GM04503 (cell line): ENCODE data around the gene EPB41L4A.

Experiments used
- DNase-seq: peaks from one replicate; pipeline ENCODE4 v3.0.0-alpha.2; 2012; ENCODE audit warnings: low read depth

EPB41L4A gene

DNA sequence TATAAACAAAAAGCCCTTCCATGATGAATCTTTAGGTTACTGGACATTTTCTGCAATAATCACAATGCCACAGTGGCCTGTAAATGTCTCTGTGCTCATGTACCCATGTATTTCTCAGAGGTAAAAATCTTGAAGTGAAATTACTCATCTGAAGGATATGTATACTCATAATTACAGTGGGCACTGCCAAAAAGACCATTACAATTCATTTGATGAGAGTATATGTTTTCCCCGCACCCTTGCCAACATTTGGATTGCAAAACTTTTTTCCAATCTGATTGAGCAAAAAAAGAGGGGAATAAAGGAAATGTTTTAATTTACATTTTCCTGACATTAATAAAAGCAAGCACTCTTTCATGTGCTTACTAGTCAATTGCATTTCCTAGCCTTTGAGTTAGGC lies 110.5 kb downstream of the EPB41L4A start:
- DNase-seq, result no peak

DNA sequence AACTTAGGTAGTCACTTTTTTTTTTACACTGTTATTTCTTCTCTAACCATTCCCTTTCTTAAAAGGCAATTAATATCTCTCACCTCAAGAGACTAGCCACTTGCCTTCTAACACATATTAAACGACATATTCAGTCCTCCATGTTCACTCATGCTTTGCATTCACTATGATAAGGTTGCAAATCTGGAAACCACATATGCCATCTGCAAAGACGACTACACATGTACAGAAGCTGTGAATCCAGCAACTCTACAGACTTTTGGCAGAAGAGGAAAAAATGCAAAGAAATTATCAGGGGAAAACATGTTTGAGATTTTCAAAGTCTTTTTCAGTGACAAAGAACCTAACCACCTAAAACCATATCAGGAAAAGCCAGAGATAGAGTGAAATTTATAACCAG lies 112.1 kb downstream of the EPB41L4A start:
- no peak for DNase-seq

DNA sequence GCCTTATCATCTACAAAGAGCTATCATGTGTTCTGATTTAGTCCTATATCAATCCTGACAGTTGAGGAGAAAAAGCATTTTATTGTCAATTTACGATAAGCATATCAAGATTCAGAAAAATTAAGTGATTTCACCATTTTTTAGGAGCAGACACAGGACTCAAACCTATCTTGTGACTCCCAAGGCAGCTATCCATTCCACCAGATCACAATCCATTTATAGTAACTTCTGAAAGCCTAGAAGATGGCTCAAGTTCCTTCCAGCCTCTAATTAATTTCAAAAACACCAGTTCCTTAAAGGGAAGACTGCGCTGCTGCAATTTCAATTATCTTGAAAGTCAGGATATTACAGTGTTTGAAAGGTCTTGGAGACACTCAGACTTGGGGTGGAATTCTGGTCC lies 114.3 kb downstream of the EPB41L4A start:
- no peak for DNase-seq

DNA sequence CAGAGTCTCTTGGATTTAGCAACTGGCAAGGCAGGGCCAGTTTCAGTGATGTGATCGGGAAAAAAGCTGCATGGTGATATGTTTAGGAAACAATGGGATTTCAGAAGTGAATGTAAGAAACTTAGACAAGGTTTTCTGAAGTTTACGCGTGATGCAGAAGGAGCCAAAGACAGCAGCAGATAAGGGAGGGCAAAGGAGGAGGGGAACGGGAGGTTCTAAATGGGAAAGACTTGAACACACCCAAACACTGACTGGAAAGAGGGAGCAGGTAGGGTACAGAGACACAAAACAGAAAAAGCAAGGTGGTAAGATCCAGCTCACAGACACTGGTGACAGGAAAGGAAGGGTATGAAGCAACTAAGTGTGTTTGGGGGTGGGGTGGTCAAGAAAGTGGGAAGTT lies 115.4 kb downstream of the EPB41L4A start:
- DNase-seq, result no peak

DNA sequence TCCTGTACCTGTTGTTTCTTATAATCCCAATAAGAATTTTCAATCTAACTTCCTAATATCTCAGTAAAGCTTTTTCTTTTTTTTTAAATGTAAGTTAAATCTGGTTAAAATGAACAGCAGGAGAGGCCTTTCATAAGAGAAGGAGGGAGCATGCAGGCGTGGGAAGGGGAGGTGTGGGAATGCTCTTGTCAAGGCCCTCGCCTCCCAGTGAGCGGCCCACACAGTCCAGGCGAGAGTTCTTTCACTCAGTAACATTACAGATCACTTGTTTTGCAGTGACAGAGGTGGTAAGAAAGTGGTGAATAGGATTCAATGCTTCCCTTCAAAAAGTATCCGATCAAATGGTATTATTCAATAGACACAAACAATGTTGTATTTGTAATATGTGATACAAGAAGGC lies 125.0 kb downstream of the EPB41L4A start:
- no peak for DNase-seq

DNA sequence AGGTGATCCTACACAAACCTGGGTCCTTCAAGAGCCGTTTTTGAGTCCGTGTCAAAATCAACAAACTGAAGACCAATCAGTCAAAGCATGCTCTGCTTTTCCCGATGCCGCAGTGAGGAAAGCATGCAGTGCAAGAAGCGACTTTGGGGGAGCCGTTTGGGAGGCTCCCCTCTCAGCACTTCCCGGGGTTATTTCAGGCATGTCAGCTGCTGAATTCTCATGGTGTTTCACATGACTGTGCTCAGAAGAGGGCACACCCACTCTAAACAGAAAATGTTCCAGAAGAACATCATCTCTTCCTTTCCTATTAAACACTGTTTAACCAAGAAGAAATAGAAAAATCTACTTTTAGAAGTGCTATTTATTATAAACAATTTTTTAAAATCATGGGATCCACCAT lies 125.5 kb downstream of the EPB41L4A start:
- no peak for DNase-seq

DNA sequence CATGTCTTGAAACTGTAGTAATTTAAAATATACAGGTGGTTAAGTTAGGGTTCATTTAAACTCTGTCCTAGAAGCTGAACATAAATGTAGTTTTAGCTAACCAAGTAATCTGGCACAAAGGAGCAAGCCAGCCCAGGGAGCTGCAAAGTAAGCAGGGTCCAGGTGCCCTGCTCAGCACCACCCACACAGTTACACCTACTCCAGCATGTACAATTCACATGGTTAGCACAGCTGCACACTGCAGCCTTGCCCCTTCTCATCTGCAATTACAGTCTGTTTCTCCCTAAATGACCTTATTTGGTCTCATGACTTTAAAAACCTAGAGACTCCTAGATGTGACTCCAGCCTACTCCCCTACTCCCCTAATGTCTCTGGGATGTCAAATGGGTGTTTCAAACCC lies 128.4 kb downstream of the EPB41L4A start:
- no peak for DNase-seq

DNA sequence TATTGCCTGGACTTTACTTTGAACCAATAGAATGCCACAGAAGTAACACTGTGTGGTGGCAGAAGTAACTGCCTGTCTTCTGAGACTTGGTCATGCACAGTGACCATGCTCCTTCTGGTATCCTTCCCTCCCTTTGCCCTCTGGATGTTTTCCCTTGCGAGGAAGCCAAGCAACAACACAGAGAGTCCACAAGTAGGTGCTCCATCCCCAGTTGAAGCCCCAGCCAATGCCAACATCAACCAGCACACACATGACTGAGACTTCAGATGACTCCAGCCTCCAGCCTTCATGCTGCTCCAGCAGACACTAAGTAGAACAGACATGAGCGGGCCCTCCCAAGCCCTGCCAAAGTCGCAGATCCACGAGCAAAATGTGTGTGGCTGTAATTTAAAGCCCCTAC lies 129.6 kb downstream of the EPB41L4A start:
- DNase-seq, result no peak

DNA sequence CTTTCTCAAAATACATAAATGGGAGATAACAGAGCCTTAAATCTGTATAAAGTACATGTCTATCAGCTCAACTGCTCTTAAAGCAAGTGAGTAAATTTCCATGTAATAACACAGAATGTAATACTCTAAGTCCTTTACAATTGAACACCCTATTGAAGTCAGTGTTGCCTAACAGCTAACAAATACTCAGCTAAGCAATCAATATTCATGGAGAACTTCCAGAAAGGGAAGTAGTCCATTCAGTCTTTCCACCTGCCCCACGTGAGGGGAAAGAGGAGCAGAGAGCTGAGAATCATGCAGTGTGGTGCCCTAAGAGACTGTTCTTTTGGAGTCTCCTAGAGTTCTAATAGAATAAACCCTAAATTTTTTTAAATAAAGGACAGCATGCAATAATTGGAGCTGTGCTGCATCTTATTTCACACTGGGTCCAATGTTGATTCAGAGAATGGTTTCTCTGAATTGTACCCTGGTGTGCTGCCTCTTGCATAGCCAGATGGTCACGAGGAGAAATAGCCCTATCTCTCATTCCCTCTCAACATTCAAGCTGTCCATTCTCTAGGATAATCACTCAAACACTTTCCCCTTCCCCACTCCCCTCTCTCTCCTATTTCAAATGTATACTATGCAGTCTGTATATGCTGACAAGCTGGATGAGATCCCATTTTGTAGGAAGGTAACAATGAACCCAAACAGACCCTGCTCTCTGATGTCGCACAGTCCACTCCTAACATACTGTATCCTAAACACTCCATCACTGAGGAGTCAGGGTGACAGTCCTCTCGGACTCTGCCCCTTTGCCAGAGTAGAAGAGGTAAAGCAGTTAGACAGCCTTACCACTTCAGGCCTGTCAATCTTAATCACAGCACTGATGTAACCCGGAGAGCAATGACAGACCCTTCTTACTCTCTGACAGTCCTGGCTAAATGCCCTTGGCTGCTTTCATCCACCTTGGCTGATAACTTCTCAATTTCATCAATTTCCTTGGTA lies 134.8 kb downstream of the EPB41L4A start:
- DNase-seq, result no peak

DNA sequence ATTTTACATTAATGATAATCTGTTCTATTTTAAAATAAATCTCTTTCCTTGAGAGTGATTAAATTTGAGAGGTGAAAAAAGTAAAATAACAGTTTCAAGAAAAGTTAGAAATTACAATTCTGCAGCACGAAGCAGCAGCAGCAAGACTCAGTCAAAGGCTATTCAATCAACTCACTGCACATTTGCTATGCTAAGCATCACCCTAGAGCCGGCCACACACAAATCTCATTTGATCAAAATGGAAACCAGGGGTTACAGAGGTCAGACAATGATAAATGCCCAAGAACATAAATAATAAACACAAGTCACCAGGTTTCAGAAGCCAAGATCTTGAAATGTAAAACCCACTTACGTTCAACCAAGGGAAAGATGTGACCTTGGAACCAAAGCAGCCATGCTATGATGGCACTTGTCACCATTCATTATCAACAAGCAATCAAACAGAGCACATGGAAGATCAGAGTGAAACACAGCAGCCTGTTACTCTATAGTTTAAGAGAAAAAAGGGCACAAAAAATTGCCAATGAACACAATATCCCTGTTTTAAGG lies 136.0 kb downstream of the EPB41L4A start:
- no peak for DNase-seq

DNA sequence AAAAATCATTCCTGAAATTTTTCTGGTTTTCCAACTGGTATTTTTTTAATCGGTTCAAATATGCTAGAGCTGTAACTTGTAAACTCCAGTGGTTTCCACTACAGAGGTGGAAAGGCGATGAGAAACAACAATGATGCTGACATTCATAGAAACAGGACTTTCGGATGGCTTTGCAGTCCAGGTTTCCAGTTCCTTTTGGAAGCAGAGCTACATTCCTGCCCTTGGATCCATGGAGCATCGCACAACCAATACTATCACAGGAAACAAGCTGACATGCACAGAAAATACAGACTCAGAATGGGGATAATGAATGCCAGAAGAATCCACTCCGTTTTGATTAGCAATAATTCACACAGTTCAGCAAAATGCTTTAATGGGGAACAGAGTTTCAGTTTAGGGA lies 140.0 kb downstream of the EPB41L4A start:
- DNase-seq, result peak; percentile 3

DNA sequence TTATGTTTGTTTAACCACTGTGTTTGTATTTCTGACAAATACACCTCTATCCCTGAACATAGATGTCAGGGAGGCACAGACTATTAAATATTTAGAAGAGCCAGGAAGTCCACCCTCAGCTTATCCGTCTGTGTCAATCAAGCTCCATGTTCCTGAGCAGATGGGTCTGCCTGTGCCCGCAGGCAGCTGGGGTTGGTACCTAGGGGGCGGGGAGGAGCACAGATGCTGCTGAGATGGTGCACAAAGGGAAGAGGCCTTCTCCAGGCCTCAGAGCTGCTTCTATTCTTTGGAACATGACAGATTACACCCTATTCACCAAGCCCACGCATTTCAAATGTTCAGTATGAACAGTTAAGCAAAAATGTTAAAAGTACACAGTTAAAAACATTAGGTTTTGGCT lies 142.1 kb downstream of the EPB41L4A start:
- no peak for DNase-seq

DNA sequence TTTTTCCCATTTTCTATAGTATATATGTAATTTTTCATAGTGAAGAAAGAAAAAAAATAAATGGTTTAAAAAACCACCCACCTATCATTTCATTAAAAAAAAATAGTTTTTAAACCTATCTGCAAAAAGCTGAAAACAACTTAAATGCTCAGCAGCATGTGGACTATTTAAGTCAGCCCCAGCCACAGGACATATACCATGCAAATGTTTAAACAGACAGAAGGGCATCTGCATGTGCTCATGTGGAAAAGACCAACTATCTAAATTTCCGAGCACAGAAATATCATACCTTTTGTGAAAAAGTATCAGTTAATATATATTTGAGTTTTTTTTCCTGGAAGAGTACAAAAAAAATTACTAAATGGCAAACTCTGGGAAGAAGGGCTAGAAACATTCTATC lies 143.4 kb downstream of the EPB41L4A start:
- DNase-seq, result no peak

DNA sequence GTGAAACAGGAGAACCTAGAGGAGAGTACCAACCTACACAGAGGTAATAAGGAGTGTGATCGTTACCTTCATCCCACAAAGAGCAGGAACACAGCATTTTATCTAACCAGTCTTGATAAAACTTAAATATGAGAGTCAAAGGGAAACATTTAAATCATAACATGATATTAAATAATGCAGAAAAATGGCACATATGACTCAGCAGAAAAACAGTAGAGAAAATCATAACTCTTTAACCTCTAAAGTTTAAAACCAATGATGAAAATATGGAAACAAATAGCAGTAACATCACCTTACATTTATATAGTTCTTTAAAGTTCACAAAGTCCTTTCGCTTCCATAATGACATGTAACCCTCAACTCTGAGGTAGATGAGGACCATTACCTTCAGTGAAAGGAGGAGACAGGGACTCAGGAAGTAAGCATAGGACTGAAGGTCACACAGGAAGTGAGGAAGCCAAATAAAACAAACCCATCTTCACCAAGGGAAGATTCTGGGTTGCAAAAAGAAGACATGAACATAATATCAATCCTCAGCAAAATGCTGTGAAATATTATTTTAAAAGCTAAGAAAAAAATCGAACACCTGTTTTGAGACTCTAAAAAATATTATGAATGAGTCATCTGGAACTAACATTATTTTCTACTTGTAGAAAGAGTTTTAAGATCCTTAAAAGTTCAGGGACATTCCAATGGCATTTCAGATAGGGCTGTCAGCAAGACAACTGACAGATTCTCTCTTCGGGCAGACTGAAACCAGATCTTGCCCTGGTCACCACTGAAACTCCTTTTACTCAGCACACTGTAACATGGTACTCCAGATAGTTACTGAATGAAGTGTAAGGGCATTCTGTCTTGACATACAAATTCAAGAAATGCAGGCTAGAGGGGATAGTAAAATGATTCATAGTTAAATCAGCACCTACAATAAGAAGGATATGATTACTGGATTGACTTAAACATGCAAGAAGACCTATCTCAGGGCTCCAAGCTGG lies 148.5 kb downstream of the EPB41L4A start:
- DNase-seq, result no peak

DNA sequence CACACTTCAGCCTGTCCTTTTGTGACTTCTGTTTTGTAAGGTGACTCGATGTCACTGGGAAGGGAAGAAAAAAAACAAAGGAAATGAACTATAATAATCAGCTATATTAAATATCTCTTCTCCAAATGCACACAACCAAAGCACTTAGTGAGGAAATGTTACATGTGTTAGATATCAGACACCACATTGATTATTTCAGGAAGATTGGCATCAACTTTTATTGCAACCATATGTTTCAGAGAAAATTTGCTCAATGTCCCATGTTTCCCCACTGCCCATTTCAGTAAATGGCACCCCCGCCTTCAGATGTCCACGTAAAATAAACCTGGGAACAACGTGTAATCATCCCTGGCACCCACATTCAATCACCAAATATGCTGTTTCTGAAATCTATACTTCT lies 151.8 kb downstream of the EPB41L4A start:
- DNase-seq, result no peak

DNA sequence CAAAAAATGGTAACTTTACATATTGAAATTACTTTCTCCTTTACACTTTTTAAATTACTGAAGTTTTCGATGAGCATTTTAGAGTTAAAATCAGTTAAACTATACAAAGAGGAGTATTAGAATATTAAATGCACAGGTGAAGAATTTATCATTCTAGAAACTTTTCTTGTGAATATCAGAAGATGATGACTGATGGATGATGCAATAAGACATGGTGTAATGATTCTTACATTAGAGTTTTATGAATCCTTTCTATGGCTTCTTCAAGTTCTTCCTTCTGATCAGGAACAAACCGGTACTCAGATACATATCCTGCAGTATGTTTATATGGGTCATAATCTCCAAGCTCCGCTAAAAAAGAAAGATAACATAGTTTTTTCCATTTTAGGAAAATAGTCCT lies 154.4 kb downstream of the EPB41L4A start:
- no peak for DNase-seq

DNA sequence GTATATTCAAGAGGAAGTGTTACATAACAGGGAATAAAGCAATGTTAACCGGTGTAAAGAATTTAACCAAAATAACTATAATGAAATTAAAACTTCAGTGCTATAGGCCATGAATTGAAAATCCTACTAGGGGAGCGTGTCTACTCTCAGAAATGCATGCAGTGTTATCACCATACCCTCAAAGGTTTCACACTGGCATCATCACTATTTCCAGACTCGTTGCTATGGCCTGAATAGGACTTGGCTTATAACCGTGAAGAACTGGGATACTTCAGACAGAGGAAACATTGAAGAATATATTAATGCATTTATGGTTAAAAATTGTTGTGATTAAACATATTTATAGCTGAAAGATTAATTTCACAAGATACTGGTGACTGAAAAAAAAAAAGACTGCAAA lies 154.9 kb downstream of the EPB41L4A start:
- DNase-seq, result no peak

DNA sequence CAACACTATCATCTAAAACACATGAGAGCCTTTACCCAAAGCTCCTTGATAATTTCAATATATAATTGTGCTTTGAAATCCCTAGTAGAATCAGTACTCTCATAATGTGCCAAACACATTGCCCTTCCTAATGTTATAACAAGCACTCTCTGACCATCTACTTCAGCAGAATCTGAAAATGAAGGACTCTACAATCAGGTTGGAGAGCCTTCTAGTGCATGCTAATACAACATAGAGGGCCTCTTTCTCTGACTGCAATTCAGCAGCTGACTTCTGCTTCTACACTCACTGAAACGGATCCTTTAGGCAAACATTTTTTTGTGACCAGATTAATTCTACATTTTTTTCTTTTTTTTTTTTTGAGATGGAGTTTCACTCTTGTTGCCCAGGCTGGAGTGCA lies 155.6 kb downstream of the EPB41L4A start:
- DNase-seq, result no peak

DNA sequence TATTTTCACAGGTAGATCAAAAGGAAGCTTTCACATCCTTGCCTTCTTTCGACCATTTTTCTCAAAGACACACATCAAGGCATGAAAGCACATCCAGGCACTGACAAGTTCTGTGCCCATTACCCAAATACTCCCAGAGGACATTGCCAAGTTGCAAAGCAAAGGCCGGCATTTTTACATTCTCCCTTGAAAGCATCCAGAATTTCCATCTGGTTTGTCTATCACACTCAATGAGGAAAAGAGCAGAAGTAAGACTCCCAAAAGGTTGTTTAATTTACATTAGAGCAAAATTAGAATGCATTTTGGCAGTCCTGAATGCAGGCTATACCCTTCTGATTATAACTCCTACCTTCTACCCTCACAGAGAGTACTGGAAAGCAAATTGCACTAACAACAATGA lies 160.5 kb downstream of the EPB41L4A start:
- DNase-seq, result no peak

DNA sequence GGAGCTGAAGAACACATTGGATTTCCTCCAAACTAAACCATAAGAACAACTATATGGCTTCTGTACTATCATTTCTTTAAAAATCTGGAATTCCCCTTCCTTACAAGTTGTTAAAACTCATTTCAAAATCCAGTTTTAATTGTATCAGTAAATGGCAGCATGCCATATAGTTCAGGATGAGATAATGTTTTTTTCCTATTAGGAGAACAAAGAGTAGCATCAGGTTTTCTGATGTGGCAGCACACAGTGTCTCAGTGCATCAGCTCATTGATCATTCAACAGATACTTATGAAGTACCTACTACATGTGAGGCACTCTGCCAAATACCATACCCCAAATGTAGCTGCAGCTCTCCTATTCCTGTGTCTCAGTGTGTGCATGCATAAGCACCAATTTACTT lies 161.1 kb downstream of the EPB41L4A start:
- DNase-seq, result no peak

DNA sequence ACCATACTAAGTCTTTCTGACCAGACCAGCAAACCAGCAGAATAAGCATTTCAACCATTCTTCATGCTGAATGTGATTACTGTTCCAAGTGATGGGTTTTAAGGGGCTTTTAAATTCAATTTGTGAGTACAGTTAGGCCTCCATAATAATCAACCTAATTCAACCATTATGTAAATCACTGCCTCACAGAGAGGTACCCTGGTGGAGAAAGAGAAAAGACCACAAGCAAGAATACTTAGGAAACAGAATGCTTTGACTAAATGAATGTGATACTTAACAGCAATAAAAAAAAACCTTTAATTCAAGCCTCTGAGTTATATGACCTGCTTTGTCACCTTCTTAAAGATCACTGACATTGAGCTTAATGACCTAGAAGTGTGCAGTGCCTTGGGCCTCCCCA lies 162.1 kb downstream of the EPB41L4A start:
- DNase-seq, result no peak

DNA sequence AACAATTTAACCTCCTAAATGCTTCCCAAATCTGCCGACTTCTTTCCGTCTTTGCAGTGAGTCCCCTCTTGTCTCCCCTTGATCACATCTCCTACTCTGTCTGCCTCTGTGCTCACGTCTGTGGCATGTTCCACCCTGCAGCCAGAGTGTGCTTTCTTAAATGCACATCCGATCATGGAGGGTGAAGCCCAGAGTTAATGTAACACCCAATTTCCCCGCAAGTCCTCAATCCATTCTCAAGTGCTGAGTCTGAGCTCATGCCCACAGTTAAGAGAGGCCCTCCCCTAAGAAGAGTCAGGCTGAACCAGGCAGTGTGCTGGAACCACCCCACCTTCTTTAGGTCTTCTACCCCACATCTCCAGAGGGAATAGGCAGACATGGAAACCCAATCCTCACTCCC lies 164.8 kb downstream of the EPB41L4A start:
- DNase-seq, result no peak
